K562 (cell line): Measurements from ENCODE around the gene KRTAP10-6. TPM values are rescaled to one million over a fixed set of nuclear protein-coding genes. Genes with fewer than 3 reads are reported as not detected.
A peak's percentile ranks its signal among the peaks of the same experiment; 100 is the strongest.
"Not testable (repeated sequence)": the region's sequence is repeated elsewhere in the genome, so short reads cannot be mapped to it uniquely, and the experiment has no call there.

Source experiments
- ATAC-seq: fragments of 200-7000 bp; cut with Tn5 transposase; 3 replicates; pipeline ENCODE4 v1.9.1; 2020; ENCODE audit warnings: moderate library complexity
- BruUV-seq: library from RNA; stranded (reverse); fragments of 400-500 nt; replicated peaks from 2 replicates; lab custom pipeline; 2021; lab: Mats Ljungman, UMichigan
- CTCF ChIA-PET: fragments of 300-600 bp; formaldehyde crosslinking; extraction: SDS; loops from one replicate; lab custom pipeline; 2021; ENCODE audit warnings: low intra/inter-chr PET ratio; lab: Yijun Ruan, JAX
- POLR2A ChIA-PET: fragments of 300-600, 350-650 bp; sonication (Branson Sonifier 250); formaldehyde crosslinking; extraction: SDS; loops from one replicate; lab custom pipeline; 2021; ENCODE audit warnings: antibody characterized with exemption, inconsistent platforms; lab: Yijun Ruan, JAX
- DNase-seq, 4 experiments: peaks; one replicate each; pipeline versions ENCODE4 v3.0.0 to v3.0.0-alpha.2; 2011 to 2018; ENCODE audit warnings: low spot score in 3 of 4, mixed read lengths in 3 of 4; ENCODE audit errors: extremely low read depth in 1 of 4
- FAIRE-seq: peaks from 2 replicates; lab custom pipeline; 2011; peaks lifted over from hg19 to GRCh38; lab: Jason Lieb, UNC
- H2AFZ ChIP-seq: 2 replicates; pipeline ENCODE4 v1.6.0; 2011; ENCODE audit warnings: low read depth, low read length, control low read depth, inconsistent platforms
- H3K27ac ChIP-seq: fragments of 200-600 bp; 3 replicates; pipeline ENCODE4 v1.8.0; 2011; ENCODE audit warnings: low read depth, mild to moderate bottlenecking, control low read depth, inconsistent platforms, low read length, moderate library complexity, mixed read lengths; ENCODE audit errors: extremely low read depth
- H3K27me3 ChIP-seq, 2 experiments: fragments of 300-600 bp in 1 of 2; 2 replicates in 1 of 2; 3 replicates in 1 of 2; pipeline versions ENCODE4 v1.6.0 to v1.8.0; 2011; ENCODE audit warnings: inconsistent platforms in 2 of 2, low read length in 2 of 2, mild to moderate bottlenecking in 1 of 2, mixed read lengths in 1 of 2, moderate library complexity in 1 of 2; ENCODE audit not compliant: control insufficient read depth in 2 of 2, insufficient read depth in 2 of 2
- H3K36me3 ChIP-seq: fragments of 300-600 bp; 3 replicates; pipeline ENCODE4 v1.8.0; 2011; ENCODE audit warnings: mild to moderate bottlenecking, low read length, inconsistent platforms; ENCODE audit not compliant: control insufficient read depth, insufficient read depth
- H3K4me1 ChIP-seq, 2 experiments: fragments of 200-600 bp in 1 of 2; replicated peaks in 1 of 2; 2 replicates in 1 of 2; 3 replicates in 1 of 2; pipeline versions ENCODE4 v1.5.1 to v1.8.0; 2011; ENCODE audit warnings: inconsistent platforms in 2 of 2, low read length in 2 of 2, mild to moderate bottlenecking in 1 of 2, mixed read lengths in 1 of 2, moderate library complexity in 1 of 2; ENCODE audit not compliant: control insufficient read depth in 2 of 2, insufficient read depth in 2 of 2
- H3K4me2 ChIP-seq: 2 replicates; pipeline ENCODE4 v1.6.1; 2011; ENCODE audit warnings: low read length, control low read depth, inconsistent platforms, mixed read lengths; ENCODE audit not compliant: insufficient read depth
- H3K4me3 ChIP-seq: fragments of 200-600 bp; sonication (generic), shearing (Covaris generic); 2 replicates; pipeline ENCODE4 v1.5.1; 2016; ENCODE audit warnings: control low read depth, inconsistent platforms
- H3K79me2 ChIP-seq: fragments of 200-600 bp; 3 replicates; pipeline ENCODE4 v1.8.0; 2011; ENCODE audit warnings: low read length, inconsistent platforms; ENCODE audit not compliant: control insufficient read depth, insufficient read depth
- H3K9ac ChIP-seq, 2 experiments: 2 replicates each; pipeline versions ENCODE4 v1.6.0 to v1.6.1; 2011; ENCODE audit warnings: low read depth in 2 of 2, low read length in 2 of 2, control low read depth in 1 of 2, inconsistent platforms in 1 of 2, mild to moderate bottlenecking in 1 of 2, mixed read lengths in 1 of 2; ENCODE audit not compliant: insufficient read depth in 1 of 2
- H3K9me1 ChIP-seq: one replicate; pipeline ENCODE4 v1.6.0; 2011; ENCODE audit warnings: inconsistent platforms, mild to moderate bottlenecking, low read length, moderate library complexity; ENCODE audit not compliant: control insufficient read depth, insufficient read depth
- H3K9me3 ChIP-seq: replicated peaks from 2 replicates; pipeline ENCODE4 v1.5.1; 2011; ENCODE audit warnings: low read depth, low read length, inconsistent platforms; ENCODE audit not compliant: control insufficient read depth, insufficient read depth
- H4K20me1 ChIP-seq: replicated peaks from 2 replicates; pipeline ENCODE4 v1.6.1; 2011; ENCODE audit warnings: low read length, inconsistent platforms, mixed read lengths; ENCODE audit not compliant: control insufficient read depth, insufficient read depth
- ZKSCAN1 ChIP-seq: fragments of 150-350 bp; IDR thresholded peaks from 2 replicates; pipeline ENCODE4 v1.6.1; 2016; ENCODE audit warnings: low read depth, low read length
- WGBS: fragments of 100-300 bp; shearing (Covaris generic); methylation state at CpG from one replicate; pipeline ENCODE4 v1.1.6; 2016; ENCODE audit warnings: low coverage, mixed read lengths; ENCODE audit not compliant: insufficient coverage; ENCODE audit errors: missing lambda C conversion rate; 5-methylcytosine and 5-hydroxymethylcytosine counted together
- in situ Hi-C: fragments of 300-500 bp; cut with MboI; formaldehyde crosslinking; loops from 4 replicates; pipeline ENCODE4 v1.15.0; 2018; ENCODE audit warnings: inconsistent platforms, mixed read lengths
- intact Hi-C: fragments of 100-400 bp; cut with micrococcal nuclease; formaldehyde crosslinking; loops from 2 replicates; pipeline ENCODE4 v1.14.2; 2022
- polyA plus RNA-seq, 8 experiments: library from polyadenylated mRNA; depleted of rRNA in 4 of 8; stranded (reverse) in 5 of 8; unstranded in 3 of 8; fragments of >200 nt; fragmentation: Nextera tagmentation in 2 of 8; fragmentation: Illumina TruSeq in 1 of 8; extraction: Ambion mirVana in 2 of 8; extraction: Trizol in 1 of 8; gene quantifications; 2 replicates each; pipeline versions ENCODE4 v1.2.1 to v1.2.3, GENCODE V29; 2011 to 2014; ENCODE audit warnings: inconsistent platforms in 1 of 8, missing spikeins in 1 of 8
- total RNA-seq, 7 experiments: library from RNA; depleted of rRNA in 6 of 7; stranded (reverse); fragments of >200 nt in 6 of 7; fragmentation: Illumina TruSeq in 2 of 7; extraction: Trizol in 2 of 7; gene quantifications; 2 replicates each; pipeline versions ENCODE4 v1.2.1 to v1.2.3, GENCODE V29; 2011 to 2021; ENCODE audit warnings: low replicate concordance in 1 of 7

KRTAP10-6 gene
- total and polyA plus RNA-seq, 9 of the 15 experiments (the other 6 are each of a cell fraction or from before 2014, with no cell fraction given) = not detected

GRCh38 chr21:44627831-44628233 lies 35.5 kb upstream of the KRTAP10-6 start:
- H4K20me1 ChIP-seq, DNase-seq, H3K4me1 ChIP-seq, intact Hi-C loops, H3K4me2 ChIP-seq, H2AFZ ChIP-seq, in situ Hi-C loops, H3K36me3 ChIP-seq, H3K4me3 ChIP-seq, H3K9me1 ChIP-seq, ATAC-seq, H3K9me3 ChIP-seq, FAIRE-seq, H3K79me2 ChIP-seq, POLR2A ChIA-PET, H3K9ac ChIP-seq, CTCF ChIA-PET, BruUV-seq, H3K27ac ChIP-seq, H3K27me3 ChIP-seq: not testable (repeated sequence)
- 0% methylated on average over 8 of the region's 15 CpGs for WGBS
- 0 out of 2 replicates have a peak, but pooled peaks have one; percentile 0 for TF ChIP-seq ZKSCAN1

GRCh38 chr21:44627181-44627822 lies 35.0 kb upstream of the KRTAP10-6 start:
- FAIRE-seq, H3K27me3 ChIP-seq, H3K9me3 ChIP-seq, H3K36me3 ChIP-seq, in situ Hi-C loops, H3K79me2 ChIP-seq, H3K27ac ChIP-seq, H3K4me1 ChIP-seq, CTCF ChIA-PET, BruUV-seq, intact Hi-C loops, H3K4me3 ChIP-seq, POLR2A ChIA-PET, H4K20me1 ChIP-seq, H2AFZ ChIP-seq, H3K4me2 ChIP-seq, H3K9ac ChIP-seq, ATAC-seq, H3K9me1 ChIP-seq, DNase-seq: not testable (repeated sequence)
- TF ChIP-seq ZKSCAN1 = 0 out of 2 replicates have a peak, but pooled peaks have one; percentile 35
- WGBS = 3% methylated on average over 20 of the region's 20 CpGs
